Stimulated activated naive CD8-positive, alpha-beta T cell treated with anti-CD3 and anti-CD28 coated beads, Interleukin-15, Interleukin-2, amounts not matched to agents 100 ng/mL and 50 ng/mL, for 24 hours (primary cell): ENCODE measurements around the gene MAP3K13.

Source experiments
- H3K27ac Mint-ChIP-seq: one replicate; pipeline ENCODE4 v1.8.0; 2021; ENCODE audit warnings: mild to moderate bottlenecking, mixed read lengths
- H3K27me3 Mint-ChIP-seq: one replicate; pipeline ENCODE4 v1.8.0; 2021; ENCODE audit warnings: mixed read lengths
- H3K36me3 Mint-ChIP-seq: one replicate; pipeline ENCODE4 v1.8.0; 2021; ENCODE audit warnings: low read depth, mixed read lengths
- H3K4me1 Mint-ChIP-seq: one replicate; pipeline ENCODE4 v1.8.0; 2021; ENCODE audit warnings: low read depth, mixed read lengths
- H3K4me3 Mint-ChIP-seq: one replicate; pipeline ENCODE4 v1.8.0; 2021; ENCODE audit warnings: mild to moderate bottlenecking, mixed read lengths
- H3K9me3 Mint-ChIP-seq: one replicate; pipeline ENCODE4 v1.8.0; 2021; ENCODE audit warnings: mixed read lengths

Gene MAP3K13

GRCh38 chr3:185521349-185522138 lies 158.6 kb downstream of the MAP3K13 start:
- no peaks in the 10 kb centered on the region for H3K36me3 Mint-ChIP-seq
- H3K27me3 Mint-ChIP-seq = peaks cover 26% of the 10 kb centered on the region
- no peaks in the 10 kb centered on the region for H3K9me3 Mint-ChIP-seq

GRCh38 chr3:185526349-185526951 lies 163.5 kb downstream of the MAP3K13 start:
- no peaks in the 10 kb centered on the region for H3K9me3 Mint-ChIP-seq
- no peaks in the 10 kb centered on the region for H3K4me1 Mint-ChIP-seq
- H3K27ac Mint-ChIP-seq = no peak overlapping the region
- H3K36me3 Mint-ChIP-seq = no peaks in the 10 kb centered on the region
- no peak overlapping the region for H3K4me3 Mint-ChIP-seq
- H3K27me3 Mint-ChIP-seq = peaks cover 15% of the 10 kb centered on the region

More at GRCh38 chr3:185521349-185522138, 158.6 kb downstream of the MAP3K13 start:
- Mint-ChIP-seq H3K4me1 (no peaks in the 10 kb centered on the region), H3K4me3 (no peak overlapping the region), H3K27ac (no peak overlapping the region)

GRCh38 chr3:185527364-185527763 lies 164.4 kb downstream of the MAP3K13 start:
- Mint-ChIP-seq H3K4me3 (no peak overlapping the region), H3K27me3 (peaks cover 11% of the 10 kb centered on the region), H3K36me3 (no peaks in the 10 kb centered on the region), H3K27ac (no peak overlapping the region), H3K4me1 (no peaks in the 10 kb centered on the region), H3K9me3 (no peaks in the 10 kb centered on the region)

GRCh38 chr3:185528532-185528931 lies 165.6 kb downstream of the MAP3K13 start:
- Mint-ChIP-seq H3K4me3 (no peak overlapping the region), H3K27ac (no peak overlapping the region), H3K27me3 (peaks cover 10% of the 10 kb centered on the region), H3K9me3 (no peaks in the 10 kb centered on the region), H3K4me1 (no peaks in the 10 kb centered on the region), H3K36me3 (no peaks in the 10 kb centered on the region)

GRCh38 chr3:185530856-185531255 lies 167.9 kb downstream of the MAP3K13 start:
- no peaks in the 10 kb centered on the region for H3K4me1 Mint-ChIP-seq
- peaks cover under 1% of the 10 kb centered on the region for H3K27me3 Mint-ChIP-seq
- H3K27ac Mint-ChIP-seq = no peak overlapping the region
- no peaks in the 10 kb centered on the region for H3K36me3 Mint-ChIP-seq
- no peak overlapping the region for H3K4me3 Mint-ChIP-seq
- no peaks in the 10 kb centered on the region for H3K9me3 Mint-ChIP-seq

GRCh38 chr3:185532901-185533300 lies 170.0 kb downstream of the MAP3K13 start:
- Mint-ChIP-seq H3K9me3 (peaks cover 3% of the 10 kb centered on the region), H3K27me3 (no peaks in the 10 kb centered on the region), H3K4me3 (no peak overlapping the region), H3K27ac (no peak overlapping the region), H3K4me1 (peaks cover 9% of the 10 kb centered on the region), H3K36me3 (no peaks in the 10 kb centered on the region)

- Mint-ChIP-seq H3K27ac (no peak overlapping the region), H3K36me3 (no peaks in the 10 kb centered on the region), H3K4me1 (peaks cover 9% of the 10 kb centered on the region), H3K27me3 (no peaks in the 10 kb centered on the region), H3K9me3 (peaks cover 3% of the 10 kb centered on the region), H3K4me3 (no peak overlapping the region)
Observed at GRCh38 chr3:185534511-185534910, 171.6 kb downstream of the MAP3K13 start.

- peaks cover 3% of the 10 kb centered on the region for H3K9me3 Mint-ChIP-seq
- peak overlapping the region; percentile 45 for H3K4me3 Mint-ChIP-seq
- peaks cover 9% of the 10 kb centered on the region for H3K4me1 Mint-ChIP-seq
- no peaks in the 10 kb centered on the region for H3K27me3 Mint-ChIP-seq
- no peaks in the 10 kb centered on the region for H3K36me3 Mint-ChIP-seq
- peak overlapping the region; percentile 81 for H3K27ac Mint-ChIP-seq
Observed at GRCh38 chr3:185537369-185537970, 174.5 kb downstream of the MAP3K13 start.
